MCF 10A (cell line): Measurements from ENCODE around the gene C1QTNF1. TPM values are rescaled to one million over a fixed set of nuclear protein-coding genes. Genes with fewer than 3 reads are reported as not detected.

Source experiments
- BruUV-seq: library from RNA; stranded (reverse); fragments of 400-500 nt; replicated peaks from 2 replicates; lab custom pipeline; 2021; lab: Mats Ljungman, UMichigan
- CTCF ChIA-PET: fragments of 300-600 bp; sonication (Branson Sonifier 250); formaldehyde crosslinking; extraction: SDS; loops from one replicate; lab custom pipeline; 2021; ENCODE audit warnings: antibody characterized with exemption, inconsistent platforms; lab: Yijun Ruan, JAX
- POLR2A ChIA-PET: fragments of 300-600, 350-650 bp; sonication (Branson Sonifier 250); formaldehyde crosslinking; extraction: SDS; loops from one replicate; lab custom pipeline; 2020; ENCODE audit warnings: antibody characterized with exemption, inconsistent platforms; lab: Yijun Ruan, JAX
- DNase-seq: peaks from one replicate; pipeline ENCODE4 v3.0.0-alpha.2; 2018; ENCODE audit not compliant: unreplicated experiment
- H3K27ac Mint-ChIP-seq: one replicate; pipeline ENCODE4 v1.8.0; 2022; ENCODE audit warnings: mild to moderate bottlenecking, low read depth, mixed read lengths; ENCODE audit not compliant: unreplicated experiment
- H3K27me3 Mint-ChIP-seq: one replicate; pipeline ENCODE4 v1.8.0; 2022; ENCODE audit warnings: mixed read lengths; ENCODE audit not compliant: insufficient read depth, unreplicated experiment
- H3K36me3 Mint-ChIP-seq: one replicate; pipeline ENCODE4 v1.8.0; 2022; ENCODE audit warnings: mild to moderate bottlenecking, moderate library complexity, mixed read lengths; ENCODE audit not compliant: insufficient read depth, unreplicated experiment
- H3K4me1 Mint-ChIP-seq: one replicate; pipeline ENCODE4 v1.8.0; 2022; ENCODE audit warnings: mixed read lengths; ENCODE audit not compliant: insufficient read depth, unreplicated experiment
- H3K4me3 Mint-ChIP-seq: one replicate; pipeline ENCODE4 v1.8.0; 2022; ENCODE audit warnings: mild to moderate bottlenecking, moderate library complexity, mixed read lengths; ENCODE audit not compliant: unreplicated experiment
- H3K9me3 Mint-ChIP-seq: one replicate; pipeline ENCODE4 v1.8.0; 2022; ENCODE audit warnings: mixed read lengths; ENCODE audit not compliant: unreplicated experiment
- intact Hi-C: fragments of 100-400 bp; cut with micrococcal nuclease; formaldehyde crosslinking; loops from 2 replicates; pipeline ENCODE4 v1.14.1; 2022
- total RNA-seq: library from RNA; stranded (reverse); gene quantifications from 2 replicates; pipeline ENCODE4 v1.2.3, GENCODE V29; 2022
- TF ChIP-seq, protein P1 (sequence below): fragments of 200-600 bp; IDR thresholded peaks from one replicate; pipeline ENCODE4 v1.8.0; 2022; ENCODE audit warnings: antibody characterized with exemption, mild to moderate bottlenecking; ENCODE audit not compliant: unreplicated experiment

C1QTNF1 gene
- total RNA-seq, 1 experiment from 2014 or later = 3.0 TPM

DNA sequence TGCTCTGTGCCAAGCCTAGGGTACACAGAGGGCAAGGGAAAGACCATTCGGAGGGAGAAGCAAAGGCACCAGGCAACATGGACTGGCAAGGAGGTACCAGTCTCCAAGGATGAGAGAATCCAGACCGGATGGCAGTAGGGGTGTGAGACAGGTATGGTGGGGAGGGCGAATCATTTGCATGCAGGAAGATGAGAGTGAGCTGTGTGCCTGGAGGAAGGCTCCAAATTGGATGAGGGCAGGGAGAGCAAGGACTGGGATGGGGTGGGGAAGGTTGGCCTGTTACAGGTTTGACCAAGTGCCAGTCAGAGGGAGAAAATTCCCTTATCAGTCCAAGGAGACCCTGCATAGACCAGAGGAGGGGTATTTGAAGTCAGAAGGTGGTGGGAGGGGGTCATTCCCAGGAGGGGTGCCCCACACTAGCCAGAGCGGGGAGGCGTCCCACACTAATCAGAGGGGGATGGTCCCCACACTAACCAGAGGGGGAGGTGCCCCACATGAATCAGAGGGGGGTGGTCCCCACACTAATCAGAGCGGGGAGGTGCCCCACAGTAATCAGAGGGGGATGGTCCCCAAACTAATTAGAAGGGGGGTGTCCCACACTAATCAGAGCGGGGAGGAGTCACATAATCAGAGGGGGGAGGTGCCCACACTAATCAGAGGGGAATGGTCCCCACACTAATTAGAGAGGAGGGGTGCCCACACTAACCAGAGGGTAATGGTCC is 15.1 kb upstream of the C1QTNF1 start:
- TF ChIP-seq, protein P1, sequence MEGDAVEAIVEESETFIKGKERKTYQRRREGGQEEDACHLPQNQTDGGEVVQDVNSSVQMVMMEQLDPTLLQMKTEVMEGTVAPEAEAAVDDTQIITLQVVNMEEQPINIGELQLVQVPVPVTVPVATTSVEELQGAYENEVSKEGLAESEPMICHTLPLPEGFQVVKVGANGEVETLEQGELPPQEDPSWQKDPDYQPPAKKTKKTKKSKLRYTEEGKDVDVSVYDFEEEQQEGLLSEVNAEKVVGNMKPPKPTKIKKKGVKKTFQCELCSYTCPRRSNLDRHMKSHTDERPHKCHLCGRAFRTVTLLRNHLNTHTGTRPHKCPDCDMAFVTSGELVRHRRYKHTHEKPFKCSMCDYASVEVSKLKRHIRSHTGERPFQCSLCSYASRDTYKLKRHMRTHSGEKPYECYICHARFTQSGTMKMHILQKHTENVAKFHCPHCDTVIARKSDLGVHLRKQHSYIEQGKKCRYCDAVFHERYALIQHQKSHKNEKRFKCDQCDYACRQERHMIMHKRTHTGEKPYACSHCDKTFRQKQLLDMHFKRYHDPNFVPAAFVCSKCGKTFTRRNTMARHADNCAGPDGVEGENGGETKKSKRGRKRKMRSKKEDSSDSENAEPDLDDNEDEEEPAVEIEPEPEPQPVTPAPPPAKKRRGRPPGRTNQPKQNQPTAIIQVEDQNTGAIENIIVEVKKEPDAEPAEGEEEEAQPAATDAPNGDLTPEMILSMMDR = no peak
- DNase-seq = no peak
- H3K36me3 Mint-ChIP-seq = peaks cover 6% of the 10 kb centered on the region
- BruUV-seq = no TSS peak
- no peaks in the 10 kb centered on the region for H3K27me3 Mint-ChIP-seq
- peaks cover 1% of the 10 kb centered on the region for H3K9me3 Mint-ChIP-seq
- peaks cover 26% of the 10 kb centered on the region for H3K4me1 Mint-ChIP-seq
- ChIA-PET CTCF (interaction anchor here (0.6 to 1.0 kb wide), 4 partner anchors 170 to 789 kb away, joined by 3 read pairs; no protein-coding TSS in a partner anchor), POLR2A (interaction anchor here (1.0 kb wide), 1 partner anchor 30 kb away, joined by 3 read pairs; no protein-coding TSS in a partner anchor)
- intact Hi-C loops = no loop called here
- peak overlapping the region; percentile 90 for H3K4me3 Mint-ChIP-seq
- peak overlapping the region; percentile 98 for H3K27ac Mint-ChIP-seq

DNA sequence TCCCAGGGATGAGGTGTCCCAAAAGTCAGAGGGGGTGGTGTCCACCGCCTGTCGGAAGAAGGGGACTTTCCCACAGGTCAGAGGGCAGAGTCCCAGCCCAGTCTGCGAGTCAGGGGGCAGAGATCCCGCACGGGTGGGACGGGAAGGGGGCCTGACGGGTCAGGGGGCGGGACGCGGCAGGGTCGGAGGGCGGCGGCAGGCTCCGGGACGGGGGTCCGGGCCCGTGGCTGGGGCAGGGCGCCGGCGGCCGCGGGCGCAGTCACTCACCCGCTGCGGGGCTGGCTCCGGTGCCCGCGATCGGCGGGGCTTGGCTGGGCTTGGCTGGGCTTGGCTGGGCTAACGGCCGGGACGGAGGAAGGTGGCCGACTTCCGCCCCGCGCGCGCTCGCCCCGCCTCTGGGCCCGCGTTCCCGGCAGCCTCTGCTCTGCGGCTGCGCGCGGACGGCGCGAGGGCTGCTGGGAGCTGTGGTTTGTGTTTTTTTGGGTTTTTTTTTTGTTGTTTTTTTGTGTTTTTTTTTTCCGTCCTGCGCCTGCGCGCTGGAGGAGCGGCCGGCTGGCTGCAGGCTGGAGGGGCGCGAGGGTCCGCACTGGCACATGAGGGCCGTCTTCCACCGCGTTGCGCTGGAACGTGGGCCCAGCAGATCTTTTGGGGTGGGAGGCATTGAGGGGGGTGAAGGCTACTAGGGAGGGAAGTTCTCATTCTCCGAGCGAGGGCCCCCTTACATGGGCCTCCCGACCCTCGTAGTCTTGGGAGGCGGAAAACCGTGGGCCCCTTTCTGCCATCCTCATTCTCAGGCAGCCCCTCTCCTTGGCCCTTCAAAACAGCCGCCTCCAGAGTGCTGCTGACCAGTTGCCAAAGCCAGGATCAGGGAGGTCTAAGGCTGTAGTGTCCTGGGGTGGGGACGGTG is 14.3 kb upstream of the C1QTNF1 start, which contains the start of gene CANT1:
CANT1 (minus strand) TSS at position 368 of the 907 bp plus-strand sequence. CDS start 12,142 bp downstream, outside the sequence.
- TF ChIP-seq, protein P1 = no peak
- H3K9me3 Mint-ChIP-seq = peaks cover 7% of the 10 kb centered on the region
- H3K27ac Mint-ChIP-seq = peak within 1 kb of the TSS; percentile 98
- peak; percentile 76 for DNase-seq
- H3K27me3 Mint-ChIP-seq = no peaks in the 10 kb centered on the region
- intact Hi-C loops = loop anchor here (10.0 kb wide), 1 partner anchor 385 kb away; no protein-coding TSS in a partner anchor
- peaks cover 26% of the 10 kb centered on the region for H3K4me1 Mint-ChIP-seq
- H3K36me3 Mint-ChIP-seq = peaks cover 6% of the 10 kb centered on the region
- H3K4me3 Mint-ChIP-seq = peak within 1 kb of the TSS; percentile 90
- CTCF ChIA-PET = interaction anchor here (0.6 kb wide), 2 partner anchors 38 to 603 kb away, joined by 3 read pairs; no protein-coding TSS in a partner anchor
- POLR2A ChIA-PET = interaction anchor here (0.6 to 0.8 kb wide), 7 partner anchors 11 to 700 kb away, joined by 3 to 9 read pairs (median 4); partner anchors contain the start of gene LGALS3BP
- BruUV-seq = no TSS peak

DNA sequence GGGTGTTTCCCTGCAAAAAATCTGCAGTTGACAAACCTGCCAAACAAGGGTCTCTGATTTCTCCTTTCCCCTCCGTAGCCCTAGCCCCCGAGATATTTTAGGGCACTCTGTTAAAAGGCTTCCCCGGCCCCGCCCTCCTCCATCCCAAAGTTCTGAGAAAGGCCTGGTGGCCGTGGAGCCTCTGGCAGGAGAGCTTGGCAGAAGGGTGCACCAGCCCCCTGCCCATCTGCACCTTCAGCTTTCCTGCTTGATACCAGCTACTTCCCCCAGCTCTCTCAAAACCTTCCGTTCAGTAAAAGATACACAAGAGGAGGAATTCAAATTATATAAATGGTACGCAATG is 13.7 kb upstream of the C1QTNF1 start:
- BruUV-seq = no TSS peak
- no peaks in the 10 kb centered on the region for H3K27me3 Mint-ChIP-seq

More for the DNA sequence above, 13.7 kb upstream of the C1QTNF1 start:
- ChIA-PET CTCF (interaction anchor here (0.6 kb wide), 1 partner anchor 38 kb away, joined by 3 read pairs; no protein-coding TSS in a partner anchor), POLR2A (interaction anchor here (0.6 to 1.5 kb wide), 8 partner anchors 10 to 699 kb away, joined by 3 to 9 read pairs (median 4); partner anchors contain the start of gene LGALS3BP)
- peak overlapping the region; percentile 98 for H3K27ac Mint-ChIP-seq
- peaks cover 7% of the 10 kb centered on the region for H3K9me3 Mint-ChIP-seq
- TF ChIP-seq, protein P1 = no peak
- no peak for DNase-seq
- peaks cover 26% of the 10 kb centered on the region for H3K4me1 Mint-ChIP-seq
- intact Hi-C loops = loop anchor here (10.0 kb wide), 1 partner anchor 385 kb away; no protein-coding TSS in a partner anchor
- peaks cover 6% of the 10 kb centered on the region for H3K36me3 Mint-ChIP-seq
- H3K4me3 Mint-ChIP-seq = peak overlapping the region; percentile 90
